ENCODE results near the gene FAF1. TPM values are rescaled to one million over a fixed set of nuclear protein-coding genes. Genes with fewer than 3 reads are reported as not detected.
"Not testable (repeated sequence)": the region's sequence is repeated elsewhere in the genome, so short reads cannot be mapped to it uniquely, and the experiment has no call there.

Gene FAF1
- total RNA-seq, 4 donors from 2014 or later: 60.4 to 89.0 (median 67.8) TPM

DNA sequence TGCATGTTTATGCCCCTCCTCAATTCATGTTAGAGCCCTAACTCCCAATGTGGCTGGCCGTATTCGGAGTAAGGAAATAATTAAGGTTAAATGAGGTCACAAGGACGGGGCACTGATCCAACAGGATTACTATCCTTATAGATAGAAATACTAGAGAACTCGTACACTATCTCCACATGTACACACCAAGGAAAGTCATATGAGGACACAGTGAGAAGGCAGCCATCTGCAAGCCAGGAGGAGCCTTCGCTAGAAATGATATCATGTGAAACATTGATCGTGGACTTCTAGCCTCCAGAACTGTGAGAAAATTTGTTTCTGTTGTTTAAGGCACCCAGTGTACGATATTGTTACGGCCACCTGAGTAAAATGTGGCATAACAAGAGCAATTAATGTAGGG is 79.7 kb downstream of the FAF1 start:
- no peak for TF ChIP-seq POLR2A (IDR thresholded peaks at IDR 0.05)
- TF ChIP-seq, protein P1, sequence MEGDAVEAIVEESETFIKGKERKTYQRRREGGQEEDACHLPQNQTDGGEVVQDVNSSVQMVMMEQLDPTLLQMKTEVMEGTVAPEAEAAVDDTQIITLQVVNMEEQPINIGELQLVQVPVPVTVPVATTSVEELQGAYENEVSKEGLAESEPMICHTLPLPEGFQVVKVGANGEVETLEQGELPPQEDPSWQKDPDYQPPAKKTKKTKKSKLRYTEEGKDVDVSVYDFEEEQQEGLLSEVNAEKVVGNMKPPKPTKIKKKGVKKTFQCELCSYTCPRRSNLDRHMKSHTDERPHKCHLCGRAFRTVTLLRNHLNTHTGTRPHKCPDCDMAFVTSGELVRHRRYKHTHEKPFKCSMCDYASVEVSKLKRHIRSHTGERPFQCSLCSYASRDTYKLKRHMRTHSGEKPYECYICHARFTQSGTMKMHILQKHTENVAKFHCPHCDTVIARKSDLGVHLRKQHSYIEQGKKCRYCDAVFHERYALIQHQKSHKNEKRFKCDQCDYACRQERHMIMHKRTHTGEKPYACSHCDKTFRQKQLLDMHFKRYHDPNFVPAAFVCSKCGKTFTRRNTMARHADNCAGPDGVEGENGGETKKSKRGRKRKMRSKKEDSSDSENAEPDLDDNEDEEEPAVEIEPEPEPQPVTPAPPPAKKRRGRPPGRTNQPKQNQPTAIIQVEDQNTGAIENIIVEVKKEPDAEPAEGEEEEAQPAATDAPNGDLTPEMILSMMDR (IDR thresholded peaks at IDR 0.05): no peak
- no peak for TF ChIP-seq EP300 (IDR thresholded peaks at IDR 0.05)
- TF ChIP-seq POLR2AphosphoS5 (IDR thresholded peaks at IDR 0.05): no peak
- no peak for ATAC-seq
- Histone ChIP-seq H3K27ac (no peak overlapping the region), H3K4me3 (no peak overlapping the region), H3K36me3 (no peaks in the 10 kb centered on the region), H3K4me1 (peaks cover 0 to 12% (median 0%) of the 10 kb centered on the region in 3 donors), H3K9me3 (no peaks in the 10 kb centered on the region), H3K27me3 (no peaks in the 10 kb centered on the region)
- WGBS, 2 donors (ENCODE audit: low coverage in 1 of 2): 73 to 74% methylated on average over 7 to 8 of the region's 8 CpGs

DNA sequence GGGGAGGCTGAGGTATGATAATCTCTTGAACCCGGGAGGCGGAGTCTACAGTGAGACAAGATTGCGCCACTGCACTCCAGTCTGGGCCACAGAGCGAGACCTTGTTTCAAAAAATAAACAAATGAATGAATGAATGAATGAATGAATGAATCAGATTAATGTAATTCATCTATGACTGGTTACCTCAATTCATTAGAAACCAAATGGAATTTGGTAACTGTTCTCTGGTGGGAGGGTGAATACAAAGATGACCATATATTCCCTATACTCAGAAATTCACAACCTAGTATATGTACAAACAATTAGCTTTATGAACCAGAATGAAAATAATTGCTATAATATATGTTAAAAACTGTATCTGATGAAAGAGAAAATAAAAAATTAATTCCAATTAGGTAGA is 80.9 kb downstream of the FAF1 start:
- TF ChIP-seq POLR2AphosphoS5 (IDR thresholded peaks at IDR 0.05): no peak
- no peak for TF ChIP-seq EP300 (IDR thresholded peaks at IDR 0.05)
- TF ChIP-seq, protein P1 (IDR thresholded peaks at IDR 0.05): no peak
- TF ChIP-seq POLR2A (IDR thresholded peaks at IDR 0.05): no peak
- peaks cover 0 to 12% (median 0%) of the 10 kb centered on the region in 3 donors for H3K4me1 ChIP-seq
- 94 to 100% methylated on average over 1 to 2 of the region's 4 CpGs for WGBS, 2 donors (ENCODE audit: low coverage in 1 of 2)
- H3K36me3 ChIP-seq: no peaks in the 10 kb centered on the region
- no peak overlapping the region for H3K4me3 ChIP-seq
- no peaks in the 10 kb centered on the region for H3K9me3 ChIP-seq
- no peak for ATAC-seq
- no peak overlapping the region for H3K27ac ChIP-seq
- H3K27me3 ChIP-seq: no peaks in the 10 kb centered on the region

DNA sequence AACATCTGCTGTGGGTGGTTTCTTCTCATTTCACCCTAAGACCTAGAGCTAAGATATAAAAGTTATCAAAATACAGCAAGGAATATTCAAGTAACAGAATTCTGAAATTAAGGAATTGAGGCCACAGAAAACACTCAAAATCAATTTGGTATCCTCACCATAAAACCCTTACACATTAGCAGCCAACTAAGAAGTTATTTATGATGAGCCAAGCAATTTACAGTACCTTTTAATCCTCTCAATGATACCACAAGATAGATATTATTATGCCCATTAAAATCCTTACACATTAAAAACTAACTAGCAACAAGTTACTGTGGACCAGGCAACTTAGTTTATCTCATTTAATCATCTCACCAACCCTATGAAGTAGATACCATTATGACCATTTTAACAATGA is 81.6 kb downstream of the FAF1 start:
- Histone ChIP-seq H3K27me3 (no peaks in the 10 kb centered on the region), H3K4me3 (no peak overlapping the region), H3K36me3 (no peaks in the 10 kb centered on the region), H3K4me1 (peaks cover 0 to 12% (median 0%) of the 10 kb centered on the region in 3 donors), H3K9me3 (no peaks in the 10 kb centered on the region), H3K27ac (no peak overlapping the region)
- ATAC-seq: no peak
- TF ChIP-seq POLR2A (IDR thresholded peaks at IDR 0.05) (no peak), POLR2AphosphoS5 (IDR thresholded peaks at IDR 0.05) (no peak), EP300 (IDR thresholded peaks at IDR 0.05) (no peak)
- TF ChIP-seq, protein P1 (IDR thresholded peaks at IDR 0.05): no peak

DNA sequence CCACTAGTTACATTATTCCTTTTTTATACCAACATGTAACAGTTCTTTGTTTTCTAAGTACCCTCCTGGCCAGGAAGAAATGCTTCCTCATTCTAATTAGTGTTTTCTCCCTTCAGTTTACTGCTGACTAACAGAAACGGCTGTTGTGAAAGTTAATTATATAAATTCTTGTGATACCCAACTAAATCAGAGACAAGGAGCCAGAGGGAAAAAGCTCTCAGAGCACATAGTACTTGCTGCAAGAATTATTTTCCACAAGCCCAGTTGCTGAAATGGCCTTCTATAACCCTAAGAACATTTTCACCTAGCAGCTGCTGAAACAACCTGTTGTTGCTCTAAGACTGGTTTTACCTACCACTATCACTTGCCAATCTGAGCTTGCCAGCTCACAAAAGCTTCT is 82.4 kb downstream of the FAF1 start:
- no peak for ATAC-seq
- TF ChIP-seq POLR2AphosphoS5 (IDR thresholded peaks at IDR 0.05) (no peak), POLR2A (IDR thresholded peaks at IDR 0.05) (no peak), EP300 (IDR thresholded peaks at IDR 0.05) (no peak)
- TF ChIP-seq, protein P1 (IDR thresholded peaks at IDR 0.05): no peak
- H3K27ac ChIP-seq: no peak overlapping the region
- peaks cover 0 to 12% (median 0%) of the 10 kb centered on the region in 3 donors for H3K4me1 ChIP-seq
- no peaks in the 10 kb centered on the region for H3K9me3 ChIP-seq
- no peaks in the 10 kb centered on the region for H3K27me3 ChIP-seq
- H3K36me3 ChIP-seq: no peaks in the 10 kb centered on the region
- 32 to 45% methylated on average over 1 of the region's 1 CpG for WGBS, 2 donors (ENCODE audit: low coverage in 1 of 2)
- no peak overlapping the region for H3K4me3 ChIP-seq

DNA sequence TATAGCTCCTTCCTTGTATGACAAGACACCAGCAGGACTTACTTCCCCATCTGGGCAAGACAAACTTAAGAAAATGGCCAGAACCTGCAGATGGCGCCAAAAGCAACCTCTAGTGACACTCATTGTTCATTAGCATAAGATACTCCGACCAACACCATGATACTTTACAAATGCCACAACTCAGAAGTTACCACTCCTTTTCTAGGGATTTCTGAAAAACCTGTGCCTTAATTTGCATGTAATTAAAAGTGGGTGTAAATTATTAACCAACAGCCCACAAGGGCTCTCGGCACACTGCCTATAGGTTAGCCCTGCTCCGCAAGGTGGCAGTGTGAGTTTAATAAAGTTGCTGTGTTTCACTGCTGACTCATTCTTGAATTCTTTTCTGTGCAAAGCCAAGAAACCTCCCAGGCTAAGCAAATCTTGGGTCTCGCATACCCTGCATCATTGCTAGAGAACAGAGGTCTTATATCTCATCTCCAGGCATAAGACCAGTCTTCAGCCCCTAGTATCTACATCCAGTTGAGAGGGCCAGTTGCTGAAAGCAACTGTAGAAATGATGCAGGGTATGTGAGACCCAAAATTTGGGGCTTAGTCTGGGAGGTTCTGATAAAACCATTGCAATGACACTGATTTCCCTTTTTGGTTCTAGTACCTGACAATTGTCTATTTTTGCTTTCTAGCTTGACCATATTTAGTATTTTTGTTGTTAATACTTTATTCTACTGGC is 86.4 kb downstream of the FAF1 start:
- H3K27me3 ChIP-seq: no peaks in the 10 kb centered on the region
- H3K4me1 ChIP-seq: no peaks in the 10 kb centered on the region
- WGBS, 2 donors (ENCODE audit: low coverage in 1 of 2): 62 to 81% methylated on average over 5 of the region's 5 CpGs
- TF ChIP-seq EP300 (IDR thresholded peaks at IDR 0.05) (no peak), POLR2A (IDR thresholded peaks at IDR 0.05) (no peak), POLR2AphosphoS5 (IDR thresholded peaks at IDR 0.05) (no peak)
- TF ChIP-seq, protein P1 (IDR thresholded peaks at IDR 0.05): peak in 2 of 4 experiments; percentile 13 to 38
- H3K4me3 ChIP-seq: no peak overlapping the region
- H3K9me3 ChIP-seq: no peaks in the 10 kb centered on the region
- H3K27ac ChIP-seq: no peak overlapping the region
- ATAC-seq: no peak
- no peaks in the 10 kb centered on the region for H3K36me3 ChIP-seq

DNA sequence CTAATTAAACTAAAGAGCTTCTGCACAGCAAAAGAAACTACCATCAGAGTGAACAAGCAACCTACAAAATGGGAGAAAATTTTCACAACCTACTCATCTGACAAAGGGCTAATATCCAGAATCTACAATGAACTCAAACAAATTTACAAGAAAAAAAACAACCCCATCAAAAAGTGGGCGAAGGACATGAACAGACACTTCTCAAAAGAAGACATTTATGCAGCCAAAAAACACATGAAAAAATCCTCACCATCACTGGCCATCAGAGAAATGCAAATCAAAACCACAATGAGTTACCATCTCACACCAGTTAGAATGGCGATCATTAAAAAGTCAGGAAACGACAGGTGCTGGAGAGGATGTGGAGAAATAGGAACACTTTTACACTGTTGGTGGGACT is 95.2 kb downstream of the FAF1 start:
- not testable (repeated sequence) for H3K27me3 ChIP-seq, H3K4me1 ChIP-seq, H3K36me3 ChIP-seq, H3K27ac ChIP-seq, ATAC-seq, H3K4me3 ChIP-seq
- WGBS, 2 donors (ENCODE audit: low coverage in 1 of 2): 82% methylated on average over 2 of the region's 3 CpGs; no CpG with 5 or more reads in 1 of the 2 donors
- H3K9me3 ChIP-seq: peaks cover 0 to 11% (median 0%) of the 10 kb centered on the region in 3 donors
